Heart left ventricle (tissue), 16 donors: ENCODE results near the gene ZFP64. TPM values are rescaled to one million over a fixed set of nuclear protein-coding genes. Genes with fewer than 3 reads are reported as not detected.

Experiments
- ATAC-seq, 4 donors: fragments of 200-7000 bp; cut with Tn5 transposase; one replicate each; pipeline ENCODE4 v1.9.1; 2020 to 2022; ENCODE audit warnings: moderate library complexity in 4 of 4, mild to moderate bottlenecking in 3 of 4, moderate number of reproducible peaks in 1 of 4
- DNase-seq, 5 donors: peaks; one replicate each; pipeline ENCODE4 v3.0.0-alpha.2; 2020
- H3K27ac ChIP-seq, 12 donors: fragments of 200-600 bp; sonication (generic) in 4 of 12; one replicate each; pipeline versions ENCODE4 v1.5.0 to v1.8.0; 2016 to 2022; ENCODE audit warnings: mild to moderate bottlenecking in 2 of 12
- H3K27me3 ChIP-seq, 9 donors: fragments of 200-600 bp; sonication (generic) in 2 of 9; one replicate each; pipeline versions ENCODE4 v1.5.1 to v1.8.0; 2016 to 2022; ENCODE audit warnings: mild to moderate bottlenecking in 3 of 9
- H3K36me3 ChIP-seq, 9 donors: fragments of 200-600 bp; sonication (generic) in 2 of 9; one replicate each; pipeline versions ENCODE4 v1.5.0 to v1.8.0; 2018 to 2022; ENCODE audit warnings: mild to moderate bottlenecking in 2 of 9
- H3K4me1 ChIP-seq, 12 donors: fragments of 200-600 bp; sonication (generic) in 4 of 12; one replicate each; pipeline versions ENCODE4 v1.5.0 to v1.8.0; 2016 to 2022; ENCODE audit warnings: mild to moderate bottlenecking in 3 of 12
- H3K4me3 ChIP-seq, 12 donors: fragments of 200-600 bp; sonication (generic) in 4 of 12; one replicate each; pipeline versions ENCODE4 v1.5.0 to v1.8.0; 2017 to 2022; ENCODE audit warnings: mild to moderate bottlenecking in 9 of 12, moderate library complexity in 4 of 12
- H3K9me3 ChIP-seq, 12 donors: fragments of 200-600 bp; sonication (generic) in 4 of 12; one replicate each; pipeline versions ENCODE4 v1.5.0 to v1.8.0; 2016 to 2022; ENCODE audit warnings: mild to moderate bottlenecking in 1 of 12
- CTCF ChIP-seq, 12 donors: fragments of 200-600 bp; sonication (generic) in 4 of 12; IDR thresholded peaks; one replicate each; pipeline versions ENCODE4 v1.5.0 to v1.8.0; 2018 to 2022; ENCODE audit warnings: antibody characterized with exemption in 12 of 12, mild to moderate bottlenecking in 5 of 12
- POLR2A ChIP-seq, 2 donors: fragments of 450-650 bp; IDR thresholded peaks; one replicate each; pipeline ENCODE4 v1.6.1; 2017; ENCODE audit warnings: antibody characterized with exemption in 2 of 2, mild to moderate bottlenecking in 2 of 2, moderate library complexity in 2 of 2
- WGBS, 4 donors: extraction: QIAGEN DNeasy Blood & Tissue Kit in 2 of 4; methylation state at CpG; one replicate each; pipeline versions ENCODE4 v1.1.5 to v1.1.7; 2013 to 2018; 5-methylcytosine and 5-hydroxymethylcytosine counted together
- intact Hi-C, 10 donors: fragments of 100-400 bp; cut with DNase I; formaldehyde crosslinking; loops; one replicate each; pipeline versions ENCODE4 v1.11.1 to v1.14.2; 2022
- polyA plus RNA-seq, 2 donors: library from polyadenylated mRNA; stranded (reverse); fragments of 200-250 nt; gene quantifications; one replicate each; pipeline ENCODE4 v1.2.3, GENCODE V29; 2013
- total RNA-seq, 9 donors: library from RNA; depleted of rRNA in 2 of 9; stranded (reverse); fragments of >200 nt in 2 of 9; fragmentation: NEBNext Ultra II Directional in 3 of 9; extraction: Animal tissue kit (Norgen Biotek cat#: 25700) in 3 of 9; gene quantifications; one replicate each; pipeline versions ENCODE4 v1.1.0 to v1.2.4, GENCODE V29; 2016 to 2023
- donor health status: ischemic (EF 13 %, LVEDD 7.1; RV severe dilation, severe dysfunction).
- donor health status: healthy with polysubstance abuse.
- donor health status: DM: no; HTN: yes; CAD: no.
- donor health status: DM: no; HTN: no; CAD: no.
- donor health status: ischemic (EF 25% LVEDD 6.9; RV normal size, moderate dysfunction).
- donor health status: ischemic (EF 25% LVEDD 5.7; RV mildly dilated, moderate dysfunction).
- donor health status: healthy.
- donor health status: DM: yes; HTN: yes; CAD: no.
- donor health status: ischemic (EF 35%, LVEDD 5.7; RV mildly dilated, moderate dysfunction).
- donor health status: nonischemic (EF 11% LVEDD 7.7; RV severe dilation, severe dysfunction).
- donor health status: DM: yes; HTN: yes; CAD: no.
- donor health status: PGD.
- donor health status: ischemic (EF 29% LVEDD 5.4; RV normal size, mild dysfunction).
- donor health status: nonischemic (EF 23%, LVEDD 6.1; RV moderate dilation, normal function).

The ZFP64 gene
- total and polyA plus RNA-seq, 11 donors: 2.0 to 12.5 (median 9.2) TPM

- H3K36me3 ChIP-seq: peaks cover 0 to under 1% (median 0%) of the 10 kb centered on the region in 9 donors
- no peak for DNase-seq
- H3K9me3 ChIP-seq: no peaks in the 10 kb centered on the region
- H3K4me1 ChIP-seq: peaks cover 3 to 33% (median 28%) of the 10 kb centered on the region in 12 donors
- TF ChIP-seq CTCF (IDR thresholded peaks at IDR 0.05): no peak
- TF ChIP-seq POLR2A (IDR thresholded peaks at IDR 0.05): no peak
- intact Hi-C loops: no loop called here
- 76 to 93% (median 84%) methylated on average over 4 of the region's 4 CpGs for WGBS, 4 donors
- no peak overlapping the region for H3K4me3 ChIP-seq
- no peak overlapping the region for H3K27ac ChIP-seq
- H3K27me3 ChIP-seq: peaks cover 10 to 49% (median 26%) of the 10 kb centered on the region in 9 donors
- no peak for ATAC-seq
Observed at GRCh38 chr20:52102126-52102525, 89.5 kb downstream of the ZFP64 start.
